GM12874 (cell line): ENCODE data around the gene STAP2.

Source experiments
- CTCF ChIP-seq: IDR thresholded peaks from 2 replicates; pipeline ENCODE4 v1.5.1; 2011; ENCODE audit warnings: low read depth, mild to moderate bottlenecking, control low read depth, low read length, moderate library complexity; ENCODE audit not compliant: insufficient read depth

The STAP2 gene

GRCh38 chr19:4338441-4339355 lies at the start of gene STAP2:
TSS of gene STAP2 (minus strand) at chr19:4338827. CDS start at chr19:4338753, 74 bp downstream.
- no peak for TF ChIP-seq CTCF

- TF ChIP-seq CTCF = no peak
Observed at GRCh38 chr19:4386041-4386782, 47.6 kb upstream of the STAP2 start.

- TF ChIP-seq CTCF = no peak
Observed at GRCh38 chr19:4385291-4386040, 46.8 kb upstream of the STAP2 start.

GRCh38 chr19:4380254-4380727 lies 41.7 kb upstream of the STAP2 start:
- TF ChIP-seq CTCF = no peak

- TF ChIP-seq CTCF = no peak
Observed at GRCh38 chr19:4379383-4380253, 41.0 kb upstream of the STAP2 start.

- no peak for TF ChIP-seq CTCF
Observed at GRCh38 chr19:4378886-4379285, 40.3 kb upstream of the STAP2 start.
